CD4-positive, alpha-beta T cell treated with Interleukin-17A for 4 hours (primary cell): ENCODE measurements around the gene YLPM1.
A peak's percentile ranks its signal among the peaks of the same experiment; 100 is the strongest.

Experiments used
- DNase-seq: peaks from one replicate; pipeline ENCODE4 v3.0.0-alpha.2; 2020; ENCODE audit warnings: mixed read lengths

The YLPM1 gene

GRCh38 chr14:74793506-74794155 is 30.5 kb downstream of the YLPM1 start:
- DNase-seq: peak; percentile 21

- DNase-seq: no peak
Measured at GRCh38 chr14:74794947-74795346, 31.8 kb downstream of the YLPM1 start.

GRCh38 chr14:74799765-74800164 is 36.6 kb downstream of the YLPM1 start:
- DNase-seq: no peak

- DNase-seq: no peak
Measured at GRCh38 chr14:74800780-74801179, 37.7 kb downstream of the YLPM1 start.

GRCh38 chr14:74801396-74801795 is 38.3 kb downstream of the YLPM1 start:
- DNase-seq: no peak

GRCh38 chr14:74804219-74804825 is 41.2 kb downstream of the YLPM1 start:
- DNase-seq: peak; percentile 8

GRCh38 chr14:74807853-74808545 is 44.9 kb downstream of the YLPM1 start:
- no peak for DNase-seq

GRCh38 chr14:74816124-74816523 is 53.0 kb downstream of the YLPM1 start:
- no peak for DNase-seq

GRCh38 chr14:74820288-74820687 is 57.2 kb downstream of the YLPM1 start:
- no peak for DNase-seq

- no peak for DNase-seq
Measured at GRCh38 chr14:74821267-74821915, 58.3 kb downstream of the YLPM1 start.

- DNase-seq: no peak
Measured at GRCh38 chr14:74824997-74825396, 61.9 kb downstream of the YLPM1 start.

- no peak for DNase-seq
Measured at GRCh38 chr14:74826574-74826973, 63.5 kb downstream of the YLPM1 start.

- DNase-seq: no peak
Measured at GRCh38 chr14:74829251-74829650, 66.1 kb downstream of the YLPM1 start.

- no peak for DNase-seq
Measured at GRCh38 chr14:74832849-74833248, 69.7 kb downstream of the YLPM1 start.

GRCh38 chr14:74834692-74835392 is 71.7 kb downstream of the YLPM1 start:
- DNase-seq: no peak

GRCh38 chr14:74835645-74836250 is 72.6 kb downstream of the YLPM1 start:
- peak; percentile 45 for DNase-seq

GRCh38 chr14:74836251-74836960 is 73.3 kb downstream of the YLPM1 start:
- DNase-seq: no peak

- no peak for DNase-seq
Measured at GRCh38 chr14:74838166-74838565, 75.0 kb downstream of the YLPM1 start.

GRCh38 chr14:74840603-74841030 is 77.5 kb downstream of the YLPM1 start:
- no peak for DNase-seq

GRCh38 chr14:74841230-74842207 is 78.4 kb downstream of the YLPM1 start:
- peak; percentile 32 for DNase-seq

- no peak for DNase-seq
Measured at GRCh38 chr14:74843653-74844052, 80.5 kb downstream of the YLPM1 start.
